T-helper 2 cell treated with Interferon-gamma antibody and Interleukin-4, amounts not matched to agents 100 ng/mL and 5 ng/mL, for 36 hours (primary cell): ENCODE data around the gene DNAAF9. TPM values are rescaled to one million over a fixed set of nuclear protein-coding genes. Genes with fewer than 3 reads are reported as not detected.
"Not testable (repeated sequence)": the region's sequence is repeated elsewhere in the genome, so short reads cannot be mapped to it uniquely, and the experiment has no call there.

Source experiments
- intact Hi-C: fragments of 100-400 bp; cut with micrococcal nuclease; formaldehyde crosslinking; loops from one replicate; pipeline ENCODE4 v1.15.1; 2023
- total RNA-seq: library from RNA; stranded (reverse); gene quantifications from 2 replicates; pipeline ENCODE4 v1.2.3, GENCODE V29; 2022

The DNAAF9 gene
- total RNA-seq: 3.4 and 3.6 TPM in 2 replicates

DNA sequence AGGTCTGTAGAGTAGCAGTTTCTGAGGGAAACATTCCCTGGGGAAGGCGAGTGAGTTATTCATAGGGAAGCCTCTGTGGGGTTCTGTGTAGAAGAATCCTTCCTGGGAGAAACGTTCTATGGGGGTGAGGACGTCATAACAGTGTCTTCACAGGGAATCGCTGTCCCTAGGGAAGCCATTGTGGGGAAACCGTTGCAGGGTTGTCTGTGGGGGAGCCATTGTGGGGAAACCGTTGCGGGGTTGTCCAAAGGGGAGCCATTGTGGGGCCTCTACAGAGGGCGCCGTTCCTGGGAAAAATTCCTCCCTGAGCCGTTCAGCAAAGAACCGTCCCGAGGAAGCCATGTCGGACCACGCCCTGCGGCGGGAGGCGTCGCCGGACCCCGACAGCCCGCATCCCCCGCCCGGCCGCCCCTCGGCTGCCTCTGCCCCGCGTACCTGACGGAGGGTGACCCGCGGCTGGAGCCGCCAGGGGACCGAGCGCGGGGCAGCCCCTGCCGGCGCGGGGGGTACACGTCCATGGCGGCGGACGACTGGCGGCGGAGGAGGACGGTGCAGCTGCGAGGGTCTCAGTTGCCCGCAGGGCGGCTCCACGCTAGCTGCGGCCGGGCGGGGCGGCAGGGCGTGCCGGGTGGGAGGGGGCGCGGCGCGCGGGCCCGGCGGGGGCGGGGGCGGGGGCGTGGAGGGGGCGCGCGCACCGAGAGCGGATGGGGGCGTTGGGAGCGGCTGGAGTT is at the start of gene DNAAF9:
TSS of gene DNAAF9 (minus strand) at position 630 of the 731 bp plus-strand sequence. CDS start at position 518, 112 bp downstream.
- intact Hi-C loops: loop anchor here (5.0 to 10.0 kb wide), 3 partner anchors 170 to 408 kb away; partner anchors contain the start of genes ADISSP and SLC4A11

DNA sequence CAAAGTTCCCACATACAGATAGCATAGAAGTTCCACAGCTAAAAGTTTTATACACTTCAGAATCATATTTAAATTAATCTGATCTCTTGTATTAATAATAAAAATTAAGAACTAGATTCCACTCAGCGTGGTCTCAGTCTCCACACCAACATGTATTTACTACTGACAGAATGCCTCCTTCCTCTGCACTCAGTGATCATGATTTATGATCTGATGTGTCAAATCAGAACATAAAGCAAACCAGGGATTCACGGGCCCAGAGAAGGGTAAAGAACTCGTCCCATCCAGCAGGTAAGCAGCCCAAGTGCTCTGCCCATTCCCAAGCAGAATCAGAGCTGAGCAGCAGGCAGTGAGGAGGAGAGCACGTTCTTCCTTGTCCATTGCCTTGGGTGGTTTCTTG is 49.2 kb upstream of the DNAAF9 start:
- intact Hi-C loops: no loop called here

DNA sequence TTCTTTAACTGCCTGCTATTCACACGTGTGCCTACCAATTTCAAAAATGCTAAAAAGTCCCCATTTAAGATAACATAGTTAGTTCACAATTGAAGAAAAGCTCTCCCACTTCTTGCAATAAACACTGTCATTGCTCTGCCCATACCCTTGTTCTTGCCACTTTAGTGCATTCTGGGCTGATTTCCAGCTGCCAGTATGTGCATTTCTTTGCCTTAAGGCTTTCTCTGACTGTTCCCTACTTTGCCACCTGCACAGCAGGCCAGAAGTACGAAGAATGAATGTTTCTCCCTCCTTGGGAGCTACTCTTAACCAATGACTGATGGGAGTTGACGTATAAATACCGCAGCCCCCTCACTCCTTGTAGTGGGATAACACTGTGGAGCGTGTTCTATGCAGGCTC is 47.4 kb upstream of the DNAAF9 start:
- intact Hi-C loops: no loop called here

DNA sequence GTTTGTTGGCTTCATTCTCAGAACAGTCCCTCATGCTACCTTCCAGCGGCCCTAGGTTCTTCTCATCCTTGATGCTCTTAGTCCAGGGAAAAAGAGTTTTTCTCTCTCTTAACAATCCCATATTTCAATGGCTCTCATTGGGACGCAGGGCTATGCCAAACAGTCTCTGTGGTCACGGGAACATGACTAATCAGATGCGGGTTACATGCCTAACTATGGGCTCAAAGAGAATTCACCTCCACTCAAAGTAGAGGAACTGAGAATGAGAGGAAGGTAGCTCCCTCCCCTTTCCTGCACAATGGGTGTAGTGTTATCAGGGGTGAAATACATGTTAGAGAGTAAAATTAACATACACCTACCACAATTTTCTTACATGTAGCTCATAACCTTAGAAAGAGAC is 45.2 kb upstream of the DNAAF9 start:
- intact Hi-C loops: no loop called here

DNA sequence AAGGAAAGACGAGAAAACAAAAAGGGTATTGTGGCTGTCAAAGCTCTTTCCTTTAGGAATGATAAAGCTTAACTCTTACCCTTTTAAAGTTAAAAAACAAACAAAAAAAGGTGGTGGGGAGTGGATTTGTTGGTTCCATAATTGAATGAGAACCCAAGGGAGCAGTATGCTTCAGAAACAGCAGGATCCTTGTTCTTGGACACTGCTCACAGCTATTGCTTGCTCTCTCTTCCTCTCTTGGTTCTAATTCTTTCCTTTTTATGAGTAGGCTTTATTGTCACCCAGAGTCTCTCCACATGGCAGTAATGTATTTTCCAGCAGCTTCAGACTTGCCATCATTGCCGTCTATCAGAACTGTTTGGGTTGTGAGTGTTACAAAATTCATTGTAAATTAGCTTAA is 44.7 kb upstream of the DNAAF9 start:
- intact Hi-C loops: no loop called here

DNA sequence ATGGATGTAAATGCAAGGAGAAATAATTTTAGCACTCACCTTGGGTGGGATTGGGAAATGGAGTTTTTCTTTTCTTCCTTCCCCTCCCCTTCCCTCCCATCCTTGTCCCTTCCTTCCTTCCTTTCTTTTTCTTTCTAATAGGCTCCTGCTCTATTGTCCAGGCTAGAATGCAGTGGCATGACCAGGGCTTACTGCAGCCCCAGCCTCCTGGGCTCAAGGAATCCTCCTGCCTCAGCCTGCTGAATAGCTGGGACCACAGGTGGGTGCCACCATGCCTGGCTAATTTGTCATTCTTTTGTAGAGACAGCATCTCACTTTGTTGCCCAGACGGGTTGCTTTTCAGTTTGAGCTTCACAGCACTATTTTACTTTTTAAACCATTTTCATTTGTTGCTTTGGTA is 41.9 kb upstream of the DNAAF9 start:
- intact Hi-C loops: no loop called here

DNA sequence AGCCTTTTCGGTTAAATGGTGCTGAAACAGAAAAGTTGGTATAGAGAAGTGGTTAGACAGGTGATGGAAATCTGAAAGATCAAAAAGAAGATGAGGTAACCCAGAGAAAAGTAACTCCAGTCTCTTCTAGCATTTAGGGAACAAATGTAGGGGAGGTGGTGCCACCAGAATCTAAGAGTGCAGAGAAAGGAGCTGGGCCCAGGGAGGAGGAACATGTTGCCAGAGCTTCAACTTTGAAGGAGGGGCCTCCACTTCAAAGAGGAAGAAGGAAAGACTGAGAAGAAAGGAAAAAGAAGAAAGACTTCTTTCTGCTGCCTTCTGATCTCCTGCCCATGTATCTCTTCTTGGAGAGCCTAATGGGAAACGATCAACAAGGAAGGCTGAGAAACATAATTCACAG is 39.9 kb upstream of the DNAAF9 start:
- intact Hi-C loops: no loop called here

DNA sequence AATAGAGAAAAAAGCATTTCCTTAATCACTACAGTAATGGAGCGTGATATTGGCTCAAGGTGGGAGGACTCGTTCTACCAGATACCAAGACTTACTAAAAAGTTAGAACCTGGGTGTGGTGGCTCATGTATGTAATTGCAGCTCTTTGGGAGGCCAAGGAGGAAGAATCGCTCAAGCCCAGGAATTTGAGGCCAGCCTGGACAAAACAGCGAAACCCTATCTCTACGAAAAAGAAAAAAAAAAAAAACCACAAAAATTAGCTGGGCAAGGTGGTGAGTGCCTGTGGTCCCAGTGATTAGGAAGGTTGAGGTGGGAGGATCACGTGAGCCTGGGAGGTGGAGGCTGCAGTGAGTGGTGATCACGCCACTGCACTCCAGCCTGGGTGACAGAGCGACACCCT is 39.3 kb upstream of the DNAAF9 start:
- intact Hi-C loops: no loop called here

DNA sequence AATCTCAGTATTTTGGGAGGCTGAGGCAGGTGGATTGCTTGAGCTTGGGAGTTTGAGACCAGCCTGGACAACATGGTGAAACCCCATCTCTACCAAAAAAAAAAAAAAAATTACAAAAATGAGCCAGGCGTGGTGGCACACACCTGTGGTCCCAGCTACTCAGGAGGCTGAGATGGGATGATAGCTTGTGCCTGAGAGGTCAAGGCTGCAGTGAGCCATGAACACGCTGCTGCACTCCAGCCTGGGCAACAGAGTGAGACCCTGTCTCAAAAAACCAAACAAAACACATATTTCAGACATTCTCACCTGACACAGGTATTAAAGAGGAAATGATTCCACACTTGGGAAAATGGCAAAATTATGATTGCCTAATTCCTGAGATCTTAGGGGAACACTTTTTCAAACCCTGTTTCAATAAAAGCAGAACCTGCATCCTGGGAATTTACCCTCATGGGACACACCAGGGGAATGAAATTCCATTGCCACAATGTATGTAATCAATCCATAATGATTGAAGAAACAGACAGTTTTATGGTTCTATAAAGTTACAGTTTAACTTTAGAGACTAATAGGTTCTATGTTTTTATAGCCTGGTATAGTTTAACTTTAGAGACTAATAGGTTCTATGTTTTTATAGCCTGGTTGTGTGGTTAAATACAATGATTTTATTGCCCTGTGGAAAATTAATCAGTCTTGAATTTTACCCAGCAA is 29.6 kb upstream of the DNAAF9 start:
- intact Hi-C loops: no loop called here

DNA sequence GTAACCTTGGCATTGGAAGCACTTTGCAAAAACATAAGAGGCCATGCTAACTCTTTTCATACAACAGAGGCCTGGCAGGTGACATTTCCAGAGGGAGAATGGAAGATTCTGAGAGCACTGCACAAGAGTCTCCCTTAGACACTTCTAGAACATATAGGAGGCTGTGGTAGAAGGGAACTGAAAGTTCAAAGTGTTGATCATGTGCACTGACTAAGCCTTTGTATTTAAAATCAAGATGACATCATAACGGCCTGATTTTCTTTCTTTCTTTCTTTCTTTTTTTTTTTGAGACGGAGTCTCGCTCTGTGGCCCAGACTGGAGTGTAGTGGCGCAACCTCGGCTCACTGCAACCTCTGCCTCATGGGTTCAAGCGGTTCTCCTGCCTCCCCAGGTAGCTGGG is 26.8 kb upstream of the DNAAF9 start:
- intact Hi-C loops: no loop called here

DNA sequence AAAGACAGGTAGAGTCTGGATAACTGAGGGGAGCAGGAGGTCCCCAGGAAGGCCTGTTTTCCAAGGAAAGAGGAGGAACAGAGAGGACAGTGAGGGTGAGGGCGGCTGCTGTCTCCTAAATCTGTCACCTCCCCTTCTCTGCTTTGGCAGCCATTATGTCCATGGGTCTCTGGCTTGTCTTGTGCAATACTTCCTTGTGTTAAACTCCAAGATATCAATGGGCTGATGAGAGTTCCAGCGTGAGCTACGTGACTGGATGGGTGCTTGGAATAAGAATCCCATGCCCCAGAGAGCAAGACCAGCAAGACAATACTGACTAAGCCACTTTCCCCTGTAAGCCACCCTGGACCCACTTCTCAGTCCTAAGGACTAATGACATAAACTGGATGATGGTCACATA is 26.3 kb upstream of the DNAAF9 start:
- intact Hi-C loops: no loop called here

DNA sequence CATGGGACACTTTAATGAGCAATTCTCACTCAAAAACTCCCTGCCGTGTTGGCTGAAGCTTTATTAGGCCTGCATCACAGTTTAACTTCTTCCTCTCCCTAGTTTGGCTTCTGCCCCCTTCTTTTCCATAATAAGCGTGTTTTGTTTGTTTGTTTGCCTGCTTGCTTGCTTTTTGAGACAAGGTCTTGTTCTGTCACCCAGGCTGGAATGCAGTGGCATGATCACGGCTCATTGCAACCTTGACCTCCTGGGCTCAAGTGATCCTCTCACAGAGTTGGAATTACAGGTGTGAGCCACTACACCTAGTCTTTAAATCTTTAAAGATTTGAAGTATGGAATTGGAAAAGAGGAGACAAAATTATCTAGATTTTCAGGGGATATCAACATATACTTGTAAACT is 25.4 kb upstream of the DNAAF9 start:
- intact Hi-C loops: no loop called here

DNA sequence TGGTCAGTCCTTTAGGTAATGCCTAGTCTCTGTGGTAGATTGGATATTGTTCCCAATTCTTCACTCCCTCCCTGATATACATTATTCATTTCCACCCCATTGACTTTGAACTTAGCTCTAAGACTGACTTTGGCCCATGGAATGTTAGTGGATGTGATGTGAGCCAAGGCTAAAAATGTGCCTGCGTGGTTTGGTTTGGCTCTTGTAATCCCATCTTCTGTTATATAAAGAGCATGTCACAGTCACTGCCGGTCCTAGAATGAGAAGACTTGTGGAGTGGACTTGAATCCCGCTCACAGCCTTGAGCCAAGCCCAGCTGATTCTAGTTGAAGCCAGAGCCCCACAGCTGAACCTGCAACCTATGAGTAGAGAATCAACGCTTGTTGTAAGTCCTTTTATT is 23.6 kb upstream of the DNAAF9 start:
- intact Hi-C loops: no loop called here

DNA sequence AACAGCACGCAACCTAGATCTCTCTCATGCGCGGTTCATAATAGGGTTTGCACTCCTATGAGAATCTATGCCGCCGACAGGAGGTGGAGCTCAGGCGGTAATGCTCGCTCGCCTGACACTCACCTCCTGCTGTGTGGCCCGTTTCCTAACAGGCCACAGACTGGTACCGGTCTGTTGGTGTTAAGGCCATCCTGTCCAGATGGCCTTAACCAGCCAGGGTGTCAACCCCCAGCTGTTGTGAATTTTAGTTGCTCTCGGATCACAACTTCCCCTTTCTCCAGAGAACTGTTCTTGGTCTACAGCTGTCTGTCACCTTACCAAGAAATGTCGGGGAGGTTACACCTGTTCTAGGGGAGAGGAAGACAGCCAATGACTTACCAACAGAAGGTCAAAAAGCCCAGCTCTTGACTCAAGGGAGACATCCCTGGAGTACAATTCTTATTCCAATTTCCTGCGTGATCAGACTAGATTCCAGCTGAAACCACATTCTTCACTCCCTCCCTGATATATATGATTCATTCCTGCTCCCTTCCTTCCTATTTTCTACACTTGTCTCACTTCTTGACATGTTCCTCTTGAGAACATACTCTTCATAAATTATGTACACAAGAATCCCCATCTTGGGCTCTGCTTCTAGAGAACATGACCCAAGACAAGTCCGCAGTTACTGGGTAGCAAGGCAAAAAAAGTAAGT is 23.1 kb upstream of the DNAAF9 start:
- intact Hi-C loops: no loop called here

DNA sequence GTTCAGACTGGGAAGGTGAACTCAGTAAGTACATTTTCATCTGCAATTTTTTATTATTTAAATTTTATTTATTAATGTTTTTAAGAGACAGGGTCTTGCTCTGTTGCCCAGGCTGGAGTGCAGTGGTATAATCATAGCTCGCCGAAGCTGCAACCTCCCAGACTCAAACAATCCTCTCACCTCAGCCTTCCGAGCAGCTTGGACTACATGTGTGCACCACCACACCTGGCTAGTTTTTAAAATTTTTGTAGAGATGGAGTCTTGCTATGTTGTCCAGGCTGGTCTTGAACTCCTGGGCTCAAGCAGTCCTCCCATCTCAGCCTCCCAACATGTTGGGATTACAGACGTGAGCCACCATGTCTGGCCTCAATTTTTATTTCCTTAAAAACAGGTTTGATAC is 19.3 kb upstream of the DNAAF9 start:
- intact Hi-C loops: not testable (repeated sequence)

DNA sequence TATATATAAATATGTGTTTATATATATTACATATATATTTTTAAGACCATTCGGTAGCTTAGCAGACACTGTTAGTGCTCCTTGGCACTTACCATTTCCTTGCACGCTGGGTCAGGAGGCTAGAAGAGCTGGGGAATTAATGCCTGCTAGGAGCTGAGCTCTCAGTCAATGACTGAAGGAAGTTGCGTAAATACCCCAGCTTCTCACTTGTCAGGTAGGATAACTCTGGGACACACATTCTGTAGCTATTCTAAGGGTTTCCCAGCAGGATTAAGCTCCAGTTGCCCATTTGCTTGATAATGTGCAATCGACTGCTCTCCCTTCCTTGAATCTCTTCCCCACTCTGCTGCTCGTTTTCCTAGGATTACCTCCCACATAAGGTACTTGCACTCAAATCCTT is 15.7 kb upstream of the DNAAF9 start:
- intact Hi-C loops: loop anchor here (5.0 kb wide), 1 partner anchor 49 kb away; the partner anchor contains the start of gene ATRN

DNA sequence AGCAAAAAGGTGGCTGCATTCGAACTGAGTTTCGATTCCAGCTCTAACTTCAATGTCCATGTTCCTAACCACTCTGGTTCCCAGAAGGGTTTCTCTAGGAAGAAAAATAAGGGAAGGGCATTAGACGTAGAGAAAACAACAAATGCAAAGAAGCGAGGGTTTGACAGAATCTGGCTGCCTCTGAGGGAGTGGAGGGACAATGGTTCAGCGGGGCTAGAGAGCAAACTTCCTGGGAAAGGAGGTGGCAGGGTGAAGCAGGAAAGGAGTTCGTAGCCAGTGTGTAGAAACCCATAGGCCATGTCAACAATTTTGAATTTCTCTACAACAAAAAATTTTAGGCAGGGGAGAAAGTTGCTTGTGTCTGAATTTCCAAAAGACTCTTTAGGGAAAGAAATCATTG is 14.5 kb upstream of the DNAAF9 start:
- intact Hi-C loops: loop anchor here (5.0 kb wide), 1 partner anchor 50 kb away; the partner anchor contains the start of gene ATRN

DNA sequence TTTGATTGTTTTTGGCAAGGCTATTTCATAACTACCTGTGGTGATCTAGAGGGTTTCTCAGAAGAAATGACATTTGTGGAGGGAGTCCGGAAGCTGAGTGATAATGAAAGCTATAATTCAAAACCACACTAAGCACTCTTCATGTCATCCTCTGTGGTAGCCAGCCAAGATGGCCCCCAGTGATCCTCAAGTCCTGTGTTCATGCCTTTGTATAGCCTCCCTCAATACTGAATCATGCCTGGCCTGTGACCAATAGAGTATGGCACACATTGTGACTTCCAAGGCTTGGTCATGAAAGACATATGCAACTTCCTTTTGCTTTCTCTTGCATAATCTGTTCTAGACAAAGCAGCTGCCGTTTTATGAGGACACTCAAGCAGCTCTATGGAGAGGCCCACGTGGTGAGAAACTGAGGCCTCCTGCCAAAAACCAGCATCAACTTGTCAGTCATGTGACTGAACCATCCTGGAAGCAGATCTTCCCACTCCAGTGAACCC is 12.8 kb upstream of the DNAAF9 start:
- intact Hi-C loops: loop anchor here (1.0 to 5.0 kb wide), 2 partner anchors 12 to 52 kb away; partner anchors contain the start of gene ATRN

DNA sequence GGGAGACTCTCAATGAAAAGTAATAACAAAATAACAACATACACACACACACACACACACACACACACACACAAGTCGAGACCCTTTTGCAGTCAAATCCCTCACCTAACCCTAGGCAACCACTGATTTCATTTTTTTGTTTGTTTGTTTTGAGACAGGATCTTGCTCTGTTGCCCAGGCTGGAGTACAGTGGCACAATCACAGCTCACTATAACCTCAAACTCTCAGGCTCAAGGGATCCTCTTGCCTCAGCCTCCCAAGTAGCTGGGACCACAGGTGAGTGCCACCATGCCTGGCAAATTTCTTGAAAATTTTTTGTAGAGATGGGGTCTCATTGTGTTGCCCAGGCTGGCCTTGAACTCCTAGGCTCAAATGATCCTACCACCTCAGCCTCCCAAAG is 10.7 kb upstream of the DNAAF9 start:
- intact Hi-C loops: not testable (repeated sequence)

DNA sequence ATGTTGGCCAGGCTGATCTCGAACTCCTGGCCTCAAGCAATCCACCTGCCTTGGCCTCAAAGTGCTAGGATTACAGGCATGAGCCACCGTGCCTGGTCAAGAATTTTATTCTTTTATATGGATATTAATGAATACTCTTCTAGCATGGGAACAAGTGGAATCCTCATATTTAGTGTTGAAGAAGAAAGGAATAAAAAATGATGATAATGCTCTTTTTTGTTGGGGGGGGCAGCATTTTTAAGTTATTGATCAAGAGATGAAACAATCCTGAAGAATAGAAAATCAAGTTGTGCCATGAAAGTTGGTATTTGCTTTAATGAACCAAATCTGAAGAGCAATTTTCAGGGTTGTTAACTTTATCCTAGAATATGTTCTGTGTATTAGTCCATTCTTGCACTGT is 6.7 kb upstream of the DNAAF9 start:
- intact Hi-C loops: no loop called here

DNA sequence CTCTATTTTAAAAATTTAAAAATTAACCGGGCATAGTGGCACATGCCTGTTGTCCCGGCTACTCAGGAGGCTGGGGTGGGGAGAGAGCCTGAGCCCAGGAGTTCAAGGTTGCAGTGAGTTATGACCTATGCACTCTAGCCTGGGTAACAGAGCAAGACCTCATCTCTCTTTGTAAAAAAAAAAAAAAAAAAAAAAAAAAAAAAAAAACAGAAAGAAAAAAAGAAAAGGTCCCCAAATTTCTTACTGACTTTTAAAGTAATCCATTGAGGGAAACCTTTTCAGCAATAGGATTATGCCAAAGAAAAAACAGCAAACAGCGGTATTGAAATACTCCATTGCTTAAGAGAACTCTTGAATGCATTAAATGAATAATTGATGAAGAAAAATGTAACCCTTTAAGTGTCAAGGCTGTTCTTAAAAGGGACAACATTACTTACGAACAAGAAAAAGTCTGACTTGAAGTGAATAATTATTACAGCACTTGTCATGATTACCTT is 6.0 kb upstream of the DNAAF9 start:
- intact Hi-C loops: no loop called here
